CD1c-positive myeloid dendritic cell (primary cell): ENCODE data around the gene ZC3H8.

Experiments used
- DNase-seq: peaks from one replicate; pipeline ENCODE4 v3.0.0-alpha.2; 2016; ENCODE audit errors: extremely low spot score

The ZC3H8 gene

DNA sequence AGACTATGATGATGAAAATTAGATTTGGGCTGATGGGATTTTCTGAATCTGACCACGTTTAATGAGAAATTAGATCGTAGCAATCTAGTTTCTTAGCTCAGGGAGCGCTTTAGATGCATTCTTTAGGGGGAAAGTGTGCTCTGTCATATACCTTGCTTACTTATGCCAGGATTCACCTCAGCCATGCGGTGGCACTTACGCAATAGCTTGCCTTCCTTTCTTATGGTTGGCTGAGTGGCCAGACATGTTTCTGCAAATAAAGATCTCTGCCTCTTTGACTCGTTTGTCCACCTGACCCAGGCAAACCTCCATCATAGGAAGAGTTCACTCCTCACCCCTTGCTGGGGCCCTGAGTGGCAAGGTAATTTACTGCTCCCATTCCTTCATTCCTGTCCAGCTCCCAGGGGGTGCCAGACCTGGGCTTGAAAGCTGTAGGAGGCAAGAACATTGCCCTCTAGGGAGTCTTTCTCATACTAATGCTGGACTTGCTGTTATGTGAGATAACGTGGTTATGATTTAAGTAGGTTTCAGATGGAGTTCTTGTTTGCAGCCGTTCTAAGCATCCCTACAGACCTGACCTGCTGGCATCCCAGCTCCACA, 59.6 kb downstream of the ZC3H8 start:
- DNase-seq: no peak

DNA sequence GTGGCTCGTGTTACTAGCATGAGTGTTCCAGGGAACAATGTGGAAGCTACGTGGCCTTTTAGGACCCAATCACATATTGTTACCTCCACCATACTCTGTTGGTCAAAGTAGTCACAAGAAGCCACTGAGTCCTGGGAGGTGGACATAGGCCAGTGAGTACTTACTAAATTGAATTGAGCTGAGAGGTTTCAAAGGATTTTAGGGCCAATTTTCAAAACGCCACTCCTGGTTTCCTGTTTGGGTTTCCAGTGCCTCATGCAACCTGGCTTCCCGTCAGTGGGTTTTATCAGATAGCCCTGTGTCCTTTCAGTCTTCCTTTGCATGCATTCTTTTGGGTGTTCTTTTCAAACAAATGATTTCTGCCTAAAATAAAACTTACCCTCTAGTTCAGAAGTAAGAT, 60.4 kb downstream of the ZC3H8 start:
- no peak for DNase-seq

DNA sequence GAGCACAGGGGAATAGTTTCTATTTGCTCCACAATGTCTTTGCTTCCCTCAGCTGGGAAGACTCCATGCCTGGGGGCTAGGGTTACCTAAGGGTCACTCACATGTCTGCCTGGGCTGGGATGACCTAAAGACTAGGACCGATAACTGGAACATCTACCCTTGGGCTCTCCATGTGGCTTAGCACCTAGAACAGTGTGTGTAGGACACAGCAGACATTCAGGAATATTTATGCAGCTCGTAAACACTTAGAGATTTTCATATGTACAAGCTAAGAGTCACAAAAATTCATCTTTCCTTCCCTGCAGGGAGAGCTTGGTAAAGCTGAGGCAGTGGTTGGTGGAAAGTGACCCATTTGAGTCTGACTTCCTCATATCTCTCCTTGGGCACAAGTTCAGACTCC, 60.8 kb downstream of the ZC3H8 start:
- DNase-seq: no peak

DNA sequence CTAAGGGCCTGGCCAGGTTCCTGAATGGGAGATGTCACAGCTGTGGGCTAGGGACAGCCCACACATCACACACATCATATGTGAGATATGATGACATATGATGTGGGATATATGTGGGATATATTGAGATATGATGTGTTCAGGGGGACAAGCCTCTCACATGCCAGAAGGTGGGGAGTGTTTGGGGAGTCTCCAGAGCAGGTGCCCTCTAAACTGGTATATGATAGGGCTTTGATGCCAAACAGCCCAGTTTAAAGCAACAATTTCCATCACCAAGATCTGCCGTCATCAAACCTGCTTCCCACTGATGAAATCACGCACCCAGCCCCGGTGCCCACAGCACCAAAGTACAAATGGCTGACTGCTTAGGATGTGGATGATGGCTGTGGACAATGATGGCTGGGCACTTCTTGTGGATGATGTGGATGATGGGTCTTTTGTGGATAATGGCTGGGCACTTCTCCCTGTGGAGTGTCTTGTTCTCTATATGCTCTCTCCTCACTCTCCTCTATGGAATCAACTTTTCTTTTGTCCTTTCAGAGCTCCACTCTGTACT, 65.8 kb downstream of the ZC3H8 start:
- DNase-seq: no peak

DNA sequence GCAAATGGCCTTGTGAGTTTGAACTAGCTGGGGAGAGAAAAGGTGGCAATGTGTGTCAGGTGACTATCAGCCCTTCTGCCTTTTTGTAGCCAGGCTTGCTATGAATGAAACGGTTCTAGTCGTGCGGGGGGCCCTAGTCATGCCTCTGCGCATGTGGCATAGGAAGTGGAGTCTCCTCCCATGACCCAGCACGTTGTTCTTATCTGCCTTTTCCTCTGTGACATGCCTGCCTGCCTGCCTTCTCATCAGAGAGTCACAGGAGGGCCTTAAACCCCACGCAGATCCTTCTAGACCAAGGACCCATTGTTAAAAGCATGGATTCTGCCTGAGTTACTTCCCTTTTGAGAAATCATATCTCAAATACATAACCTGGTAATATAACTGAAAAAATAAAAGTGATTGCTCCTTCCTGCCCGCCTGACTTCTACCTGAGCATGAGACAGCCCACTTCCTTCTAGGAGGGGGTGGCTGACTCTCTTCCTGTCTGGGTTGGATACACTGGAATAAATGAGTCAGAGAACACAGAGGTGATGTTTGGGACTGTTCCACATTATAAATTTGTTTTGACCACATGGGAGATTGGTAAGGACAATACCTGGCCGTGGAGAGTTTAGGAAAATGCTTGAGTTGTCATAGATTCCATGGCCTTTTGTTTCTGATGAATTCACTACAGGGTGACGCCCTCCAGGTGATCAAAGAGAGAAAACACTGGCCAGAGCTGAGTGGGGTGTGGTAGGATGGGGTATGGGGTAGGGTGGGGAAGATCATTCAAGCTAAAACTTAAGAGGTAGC, 66.8 kb downstream of the ZC3H8 start:
- peak; percentile 48 for DNase-seq

DNA sequence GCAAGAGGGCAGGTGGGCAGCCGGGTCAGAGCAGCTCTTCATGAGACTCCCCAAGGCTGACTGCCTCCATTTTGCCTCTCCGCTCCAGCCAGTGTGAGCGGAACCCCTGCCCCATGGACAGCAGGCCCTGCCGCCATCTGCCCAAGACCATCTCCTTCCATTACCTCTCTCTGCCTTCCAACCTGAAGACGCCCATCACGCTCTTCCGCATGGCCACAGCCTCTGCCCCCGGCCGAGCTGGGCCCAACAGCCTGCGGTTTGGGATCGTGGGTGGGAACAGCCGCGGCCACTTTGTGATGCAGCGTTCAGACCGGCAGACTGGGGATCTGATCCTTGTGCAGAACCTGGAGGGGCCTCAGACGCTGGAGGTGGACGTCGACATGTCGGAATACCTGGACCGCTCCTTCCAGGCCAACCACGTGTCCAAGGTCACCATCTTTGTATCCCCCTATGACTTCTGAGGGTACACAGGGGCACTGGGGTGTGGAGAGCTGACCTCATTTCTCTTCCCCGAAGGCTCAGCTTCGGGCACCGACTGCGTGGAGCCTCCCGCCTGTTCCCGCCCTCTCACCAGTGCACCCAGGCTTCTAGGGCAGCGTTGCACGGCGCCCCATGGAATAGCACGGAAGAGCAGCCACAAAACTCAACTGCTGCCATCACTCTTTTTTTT, 67.7 kb downstream of the ZC3H8 start:
- DNase-seq: no peak

DNA sequence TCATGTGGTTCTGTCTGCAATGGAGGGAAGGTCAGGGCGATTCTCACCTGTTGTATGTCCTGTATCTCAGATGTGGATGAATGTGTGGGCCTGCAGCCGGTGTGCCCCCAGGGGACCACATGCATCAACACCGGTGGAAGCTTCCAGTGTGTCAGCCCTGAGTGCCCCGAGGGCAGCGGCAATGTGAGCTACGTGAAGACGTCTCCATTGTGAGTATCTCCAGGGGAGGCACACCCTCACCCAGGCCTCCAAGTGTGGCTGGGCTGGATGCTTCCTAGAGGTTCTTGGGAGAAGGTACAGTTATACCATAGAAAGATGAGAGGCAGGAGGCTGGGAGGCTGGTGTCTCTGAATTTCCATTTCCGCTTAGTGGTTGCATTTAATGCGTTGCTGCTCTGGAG, 69.7 kb downstream of the ZC3H8 start:
- no peak for DNase-seq

DNA sequence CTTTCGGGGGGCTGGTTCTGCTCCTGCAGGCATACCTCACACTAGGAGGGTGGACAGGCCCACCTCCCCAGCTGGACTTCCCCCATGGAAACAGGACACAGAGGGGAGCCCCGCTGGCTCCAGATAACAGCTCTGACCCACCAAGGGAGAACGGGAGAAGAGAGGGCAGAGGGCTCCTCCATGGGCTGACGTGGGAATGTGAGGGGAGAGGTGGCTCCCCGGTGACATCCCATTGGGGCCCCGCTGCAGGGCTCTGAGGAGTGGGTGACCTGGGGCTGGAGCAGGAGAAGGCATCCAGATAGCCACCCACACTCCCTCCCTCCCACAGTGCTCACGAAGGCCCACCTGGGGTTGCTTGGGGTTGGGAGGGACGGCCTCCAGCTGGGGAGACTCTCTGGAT, 70.7 kb downstream of the ZC3H8 start:
- no peak for DNase-seq

DNA sequence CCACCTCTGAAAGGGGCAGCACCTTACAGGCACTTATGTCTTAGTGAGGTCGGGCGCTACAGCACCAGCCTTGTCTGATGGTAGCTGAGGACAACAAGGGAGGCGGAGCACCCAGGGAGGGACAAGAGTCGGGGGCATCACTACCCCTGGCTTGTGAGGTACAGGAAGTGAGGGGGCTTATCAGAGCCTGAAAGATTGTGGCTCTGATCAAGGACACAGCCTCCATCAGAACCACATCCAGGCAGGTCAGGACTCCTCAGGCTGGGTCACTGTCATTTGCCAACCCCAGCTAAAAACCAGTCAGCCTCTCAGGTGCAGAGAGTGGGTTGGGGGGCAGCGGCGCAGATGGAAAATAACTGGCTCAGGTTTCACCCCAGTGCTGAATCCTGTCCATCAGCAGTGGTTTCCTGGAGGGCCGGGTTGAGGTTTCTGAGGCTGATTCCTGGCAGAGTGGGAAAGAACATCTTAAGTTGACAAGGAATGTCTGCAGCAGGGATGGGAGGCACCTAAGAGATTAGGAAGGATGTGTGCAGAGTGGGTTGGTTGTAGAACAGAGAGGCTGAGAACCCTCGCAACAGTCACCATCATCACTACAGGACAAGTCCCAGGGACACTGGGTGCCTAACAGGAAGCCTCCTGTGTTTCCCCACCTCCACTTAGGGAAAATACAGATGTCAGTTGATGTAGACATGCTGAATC, 71.4 kb downstream of the ZC3H8 start:
- no peak for DNase-seq

DNA sequence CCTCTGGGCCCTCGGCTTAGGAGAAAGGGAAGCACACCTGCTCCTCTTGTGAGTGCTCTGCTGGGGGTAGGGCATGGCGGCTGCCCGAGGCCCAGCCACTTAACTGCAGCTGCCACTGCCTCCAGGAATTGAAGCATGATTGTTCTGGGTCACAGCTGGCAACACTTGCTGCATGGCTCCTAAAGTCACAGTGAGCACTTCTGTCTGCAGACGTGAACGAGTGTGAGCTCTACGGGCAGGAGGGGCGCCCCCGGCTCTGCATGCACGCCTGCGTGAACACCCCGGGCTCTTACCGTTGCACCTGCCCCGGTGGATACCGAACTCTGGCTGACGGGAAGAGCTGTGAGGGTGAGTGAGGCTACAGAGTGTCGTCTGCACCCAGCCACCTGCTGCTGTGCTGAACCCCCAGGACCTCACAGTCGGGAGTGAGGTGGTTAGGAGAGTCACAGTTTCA, 72.2 kb downstream of the ZC3H8 start:
- no peak for DNase-seq

DNA sequence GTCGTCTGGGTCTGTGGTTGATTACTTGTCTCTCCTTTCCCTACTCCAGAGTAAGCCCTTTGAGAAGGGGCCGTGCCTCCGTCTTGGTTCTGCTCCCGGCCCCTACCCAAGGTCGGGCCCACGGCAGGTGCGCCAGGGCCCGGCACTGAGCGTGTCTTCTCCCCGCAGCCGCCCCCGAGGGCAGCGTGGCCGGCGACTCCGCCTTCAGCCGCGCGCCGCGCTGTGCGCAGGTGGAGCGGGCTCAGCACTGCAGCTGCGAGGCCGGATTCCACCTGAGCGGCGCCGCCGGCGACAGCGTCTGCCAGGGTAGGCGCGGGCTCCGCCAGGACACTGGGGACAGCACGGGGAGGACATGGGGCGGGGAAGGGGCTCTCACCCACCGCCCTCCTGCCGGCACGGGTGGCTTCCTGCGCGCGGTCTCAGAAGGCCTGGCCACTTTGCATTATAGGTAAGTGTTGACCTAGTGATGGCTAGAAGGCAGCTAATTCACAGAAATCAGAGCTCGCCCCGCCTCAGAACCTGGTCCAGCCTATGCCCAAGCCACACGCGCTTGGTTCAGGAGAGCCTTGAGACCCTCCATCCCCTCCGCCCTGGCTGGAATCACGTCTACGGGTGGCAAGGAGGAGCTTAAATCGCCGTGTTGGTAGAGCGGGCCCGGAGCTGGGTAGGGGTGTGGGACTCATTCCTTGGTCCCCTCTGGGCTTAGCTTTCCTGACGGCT, 73.1 kb downstream of the ZC3H8 start:
- no peak for DNase-seq

DNA sequence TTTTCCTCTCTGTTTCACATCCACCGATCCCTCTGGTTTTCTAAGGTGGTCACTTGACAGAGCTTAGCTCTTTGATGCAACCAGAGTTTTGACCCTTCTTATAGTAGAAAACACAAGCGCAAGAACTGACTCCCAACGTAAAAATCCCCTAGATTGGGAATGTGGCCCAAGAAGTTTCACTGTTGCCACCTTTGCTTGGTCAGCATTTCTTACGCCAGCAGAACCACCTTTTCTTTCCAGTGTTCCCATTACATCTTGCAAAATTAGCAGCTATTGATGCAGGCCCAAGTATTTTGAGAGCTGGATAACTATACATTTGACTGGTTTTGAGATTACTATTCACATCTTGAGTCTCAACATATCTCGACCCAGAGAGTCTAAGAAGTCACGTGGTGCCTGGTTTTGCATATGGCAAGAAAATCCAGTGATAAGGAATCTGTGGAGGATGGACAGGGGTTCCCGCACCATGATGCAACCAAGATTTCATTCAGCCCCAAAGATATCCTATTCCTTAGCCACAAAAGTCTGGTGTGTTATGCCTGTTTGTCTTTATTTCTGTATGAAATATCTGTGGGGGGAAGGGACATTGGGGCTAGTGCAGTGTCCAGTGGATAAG, 78.8 kb downstream of the ZC3H8 start:
- DNase-seq: no peak

DNA sequence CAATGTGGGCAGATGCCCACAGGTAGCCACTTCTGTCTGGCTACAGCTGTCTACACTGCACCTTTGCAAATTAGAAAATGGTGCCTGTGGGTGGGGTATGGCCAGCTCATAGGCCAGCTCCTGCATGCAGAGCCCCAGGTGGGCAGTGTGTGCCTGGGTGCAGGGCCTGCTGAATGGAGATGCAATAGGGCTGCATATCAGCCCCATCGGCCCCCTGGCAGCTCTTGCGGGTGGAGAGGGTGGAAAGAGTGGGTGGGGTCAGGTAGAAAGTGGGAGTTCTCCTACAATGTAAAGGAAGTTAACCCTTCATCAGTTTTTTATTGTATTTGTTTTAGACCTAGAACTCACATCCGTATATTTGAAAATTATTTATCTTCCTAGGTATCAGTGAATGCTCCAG, 79.5 kb downstream of the ZC3H8 start:
- no peak for DNase-seq

DNA sequence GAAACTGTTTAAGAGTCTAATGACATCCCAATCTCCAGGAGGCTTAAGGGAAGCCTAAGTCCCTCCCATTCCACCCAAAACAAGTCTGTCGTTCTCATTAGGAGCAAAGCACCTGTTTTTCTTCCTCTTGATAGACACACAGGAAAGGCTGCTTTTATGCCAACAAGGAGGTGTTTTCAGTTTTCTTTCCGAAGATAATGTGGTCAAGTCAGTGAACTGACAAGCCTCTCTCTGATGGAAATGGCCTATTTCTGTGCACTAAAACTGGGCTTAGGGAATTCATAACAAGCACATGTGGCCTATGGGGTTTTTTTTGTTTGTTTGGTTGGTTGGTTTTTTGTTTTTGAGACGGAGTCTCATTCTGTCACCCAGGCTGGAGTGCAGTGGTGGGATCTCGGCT, 80.5 kb downstream of the ZC3H8 start:
- no peak for DNase-seq

DNA sequence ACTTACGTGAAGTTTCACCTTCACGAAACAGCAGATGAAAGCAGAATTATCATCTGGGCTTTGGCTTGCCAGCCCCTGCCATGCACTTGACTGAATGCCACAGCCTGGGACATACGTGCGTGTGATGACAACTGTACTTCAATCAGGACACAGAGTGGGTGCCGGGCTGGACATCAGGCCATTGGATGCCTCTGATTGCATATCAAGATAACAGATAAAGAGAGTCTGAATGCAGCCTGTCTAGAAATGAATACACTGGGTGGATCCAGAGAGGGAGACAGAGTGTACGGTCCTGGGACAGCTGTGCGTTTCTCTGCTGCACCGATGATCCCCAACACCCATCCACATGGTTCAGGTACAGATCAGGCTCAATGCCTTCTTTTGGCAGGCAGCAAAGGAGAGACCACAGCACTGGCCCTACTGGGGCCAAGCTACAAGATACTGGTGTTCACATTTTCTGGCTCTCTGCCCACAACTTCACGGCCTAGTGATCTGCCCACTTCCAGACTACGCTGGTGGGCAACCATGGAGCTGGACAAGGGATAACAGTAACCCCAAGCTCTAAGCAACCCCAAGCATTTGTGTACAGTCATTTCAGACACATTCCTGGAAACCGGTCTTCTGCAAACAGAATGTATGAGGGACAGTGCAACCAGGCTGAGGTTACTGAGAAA, 81.1 kb downstream of the ZC3H8 start:
- DNase-seq: no peak

DNA sequence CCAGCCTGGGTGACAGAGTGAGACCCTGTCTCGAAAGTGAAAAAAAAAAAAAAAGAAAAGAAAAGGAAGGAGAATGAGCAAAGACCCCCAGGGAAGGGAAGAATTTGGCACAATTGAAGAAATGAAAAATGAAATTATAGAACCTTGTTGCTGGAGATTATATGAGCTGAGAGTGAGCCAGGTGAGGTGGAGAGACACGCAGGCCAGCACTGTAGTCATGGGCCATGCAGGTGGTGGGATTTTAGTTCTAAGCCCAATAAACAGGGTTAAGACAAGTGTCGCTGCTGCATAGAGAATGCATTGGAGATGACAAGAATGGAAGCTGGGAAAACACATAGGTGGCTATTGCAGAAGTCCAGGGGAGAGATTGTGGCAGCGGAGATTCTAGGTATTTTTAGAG, 84.3 kb downstream of the ZC3H8 start:
- DNase-seq: no peak

DNA sequence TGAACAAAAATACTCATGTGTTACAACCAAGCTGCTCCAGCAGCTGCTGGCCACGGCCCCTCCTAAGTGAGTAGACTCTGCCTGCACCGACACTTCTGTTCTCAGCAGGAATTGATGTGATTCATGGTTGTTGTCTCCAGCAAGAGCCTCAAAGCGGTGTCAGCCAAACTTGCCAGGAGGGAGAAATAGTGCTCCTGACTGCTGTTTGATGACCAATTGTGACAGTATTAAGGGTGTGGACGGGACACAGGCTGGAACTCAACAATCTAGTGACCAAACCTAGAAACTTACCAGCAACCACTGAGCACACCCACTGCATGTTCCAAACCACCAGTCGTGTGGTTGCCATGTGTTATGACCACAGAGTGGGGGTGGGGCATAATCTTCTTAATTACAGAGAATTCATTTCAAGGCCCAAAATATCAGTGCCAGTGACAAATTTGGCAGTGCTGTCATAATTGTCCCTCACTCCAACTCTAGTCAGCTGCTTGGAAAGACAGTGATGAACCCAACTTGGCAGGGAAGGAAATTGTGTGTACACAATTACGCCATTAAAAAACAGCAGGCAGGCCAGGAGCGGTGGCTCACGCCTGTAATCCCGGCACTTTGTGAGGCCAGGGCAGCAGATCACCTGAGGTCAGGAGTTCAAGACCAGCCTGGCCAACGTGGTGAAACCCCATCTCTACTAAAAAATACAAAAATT, 86.3 kb downstream of the ZC3H8 start:
- no peak for DNase-seq

DNA sequence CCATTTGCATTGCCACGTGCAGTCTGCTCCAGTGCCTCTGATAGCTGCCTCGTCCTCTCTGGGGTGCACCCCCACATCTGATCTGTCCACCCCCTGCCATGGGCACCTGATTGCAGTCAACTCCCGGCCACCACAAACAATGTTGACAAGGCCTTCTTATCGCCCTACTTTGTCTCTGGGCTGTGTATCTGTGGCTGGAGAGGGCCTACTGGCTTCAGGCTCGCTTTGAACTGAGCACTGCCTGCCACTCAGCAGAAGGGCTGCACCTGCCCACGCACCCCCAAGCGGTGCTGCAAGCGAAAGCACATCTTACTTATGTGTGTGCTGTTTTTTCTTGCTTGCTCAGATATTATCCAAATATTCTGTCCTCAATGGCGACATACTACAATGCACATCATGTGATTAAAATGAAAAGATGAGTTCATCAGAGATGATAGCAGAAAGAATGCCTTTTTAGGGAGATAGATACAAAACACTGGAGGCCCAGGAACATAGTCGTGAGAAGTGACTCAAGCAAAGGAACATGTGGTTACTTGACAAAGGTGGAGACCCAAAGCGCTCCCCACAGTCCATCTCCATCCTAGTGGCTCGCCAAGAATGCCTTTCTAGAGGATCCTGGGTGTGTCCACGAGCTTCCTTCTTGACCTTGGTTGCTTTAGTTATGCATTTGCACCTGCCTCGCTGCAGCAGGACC, 87.9 kb downstream of the ZC3H8 start:
- no peak for DNase-seq

DNA sequence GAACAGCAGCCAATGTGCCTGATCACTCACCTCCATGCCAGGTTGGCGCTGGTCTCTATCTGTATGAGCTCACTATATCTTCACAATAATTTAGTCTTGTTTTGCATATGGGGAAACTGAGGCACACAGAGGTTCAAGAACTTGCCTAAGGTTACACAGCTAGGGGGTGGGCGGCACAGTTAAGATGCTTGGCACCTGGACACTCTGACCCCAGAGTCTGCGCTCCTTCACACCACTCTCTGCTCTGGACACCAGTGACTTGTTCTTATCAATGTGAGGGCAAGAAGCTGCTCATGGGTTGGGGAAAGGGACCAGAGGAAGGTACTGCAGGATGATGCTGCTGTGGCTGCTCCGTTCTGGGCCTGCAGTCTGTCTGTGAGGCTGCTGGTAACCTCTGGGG, 89.5 kb downstream of the ZC3H8 start:
- DNase-seq: no peak
